Adipose tissue (tissue), 3 donors: ENCODE data around the gene SYT6. TPM values are rescaled to one million over a fixed set of nuclear protein-coding genes. Genes with fewer than 3 reads are reported as not detected.
"Not testable (repeated sequence)": the region's sequence is repeated elsewhere in the genome, so short reads cannot be mapped to it uniquely, and the experiment has no call there.

ENCODE experiments used
- H3K27ac ChIP-seq: one replicate; pipeline ENCODE4 v1.5.1; 2013; ENCODE audit warnings: low read depth, low read length
- WGBS, 3 donors: extraction: QIAGEN DNeasy Blood & Tissue Kit; methylation state at CpG; one replicate each; pipeline ENCODE4 v1.1.7; 2013; 5-methylcytosine and 5-hydroxymethylcytosine counted together
- polyA plus RNA-seq, 3 donors: library from polyadenylated mRNA; stranded (reverse); fragments of 200-250 nt; gene quantifications; one replicate each; pipeline ENCODE4 v1.2.3, GENCODE V29; 2013
- donor health status: healthy with polysubstance abuse.
- donor health status: Bipolar disorder and iron deficiency.
- donor health status: healthy.

SYT6 gene
- polyA plus RNA-seq, 3 donors, result 0.01 to 1.7 (median 0.11) TPM

DNA sequence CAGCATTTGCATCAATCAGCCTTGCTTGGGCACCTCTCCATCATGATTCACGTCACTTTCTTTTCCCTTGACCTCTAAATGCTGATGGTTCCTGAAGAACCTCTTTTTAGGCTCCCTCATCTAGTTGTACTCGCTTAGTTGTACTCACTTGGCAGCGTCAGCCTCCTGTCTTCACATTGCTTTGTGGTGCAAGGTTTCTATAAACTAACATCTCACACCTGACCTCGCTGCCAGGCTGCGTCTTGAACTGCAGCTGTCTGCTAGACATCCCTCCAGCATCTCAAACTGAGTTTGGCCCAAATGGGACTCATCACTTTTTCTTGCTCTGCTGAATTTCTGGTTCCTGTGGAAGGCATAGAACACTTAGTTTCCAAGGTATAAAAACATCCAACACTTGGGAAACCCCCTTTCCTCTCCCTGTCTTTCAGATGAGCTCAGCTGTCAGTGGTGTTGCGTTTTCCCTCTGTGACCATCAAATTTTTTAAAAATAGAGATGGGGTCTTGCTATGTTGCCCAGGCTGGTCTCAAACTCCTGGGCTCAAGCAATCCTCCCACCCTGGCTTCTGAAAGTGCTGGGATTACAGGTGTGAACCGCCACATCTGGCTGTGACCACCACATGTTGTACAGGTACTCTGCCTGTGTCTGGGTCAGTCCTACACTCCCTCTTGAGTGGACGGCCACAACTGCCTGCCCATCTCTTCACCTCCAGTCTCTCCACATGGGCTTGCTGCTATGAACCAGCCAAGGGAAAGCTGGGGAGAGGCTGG, 66.9 kb downstream of the SYT6 start:
- WGBS, 3 donors, result 81 to 91% (median 85%) methylated on average over 8 of the region's 8 CpGs
- H3K27ac ChIP-seq, result no peak overlapping the region

DNA sequence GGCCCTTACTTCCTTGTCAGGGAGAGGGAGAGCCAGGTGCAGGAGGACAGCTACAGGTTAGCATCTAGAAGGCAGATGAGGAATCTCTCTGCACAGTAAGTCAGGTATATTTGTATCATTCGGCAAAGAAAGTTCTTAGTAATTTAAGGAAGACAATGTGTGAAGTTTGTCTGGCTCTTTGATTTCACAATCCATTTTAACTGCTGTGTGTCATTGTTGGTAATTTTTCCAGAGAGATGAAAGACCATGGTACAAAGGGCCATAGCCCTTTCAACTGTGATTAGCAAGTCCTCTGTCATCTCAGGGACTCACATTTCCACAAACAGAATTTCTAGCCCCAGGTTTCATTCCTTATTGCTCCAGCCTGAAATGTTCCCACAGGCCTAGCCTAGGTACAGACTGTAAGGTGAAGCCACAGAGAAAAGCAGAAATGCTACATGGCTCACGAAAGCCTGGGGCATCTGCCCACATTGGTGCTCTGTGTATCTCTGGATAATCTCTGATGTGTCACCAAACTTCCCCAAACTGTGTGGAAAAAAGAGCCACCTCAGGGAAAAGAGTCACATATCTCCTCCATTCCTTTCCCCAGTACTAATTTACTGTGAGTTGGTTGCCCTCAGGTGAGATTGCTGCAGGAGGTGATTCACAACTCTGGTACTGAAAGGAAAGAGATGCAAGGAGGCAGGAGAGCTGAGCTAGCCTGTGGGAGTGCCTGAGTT, 70.6 kb downstream of the SYT6 start:
- WGBS, 3 donors, result 70 to 80% (median 78%) methylated on average over 2 of the region's 2 CpGs
- no peak overlapping the region for H3K27ac ChIP-seq

DNA sequence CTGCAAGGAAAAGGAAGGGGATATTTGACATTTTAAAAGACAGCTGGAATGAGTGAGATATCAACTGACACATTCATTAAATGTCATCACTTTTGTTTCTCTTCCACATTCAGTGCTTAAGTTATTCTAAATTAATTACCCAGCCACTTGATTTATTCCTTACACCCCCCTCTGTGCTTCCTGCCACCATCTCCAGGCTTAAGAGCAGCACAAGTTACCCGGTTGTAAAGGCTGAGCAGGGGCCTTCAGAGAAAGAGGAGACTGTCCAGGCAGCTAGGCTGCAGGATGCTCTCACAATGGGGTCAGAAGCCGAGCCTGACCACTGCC, 71.4 kb downstream of the SYT6 start:
- WGBS, 3 donors, result 61 to 62% (median 61%) methylated on average over 2 of the region's 2 CpGs
- no peak overlapping the region for H3K27ac ChIP-seq

DNA sequence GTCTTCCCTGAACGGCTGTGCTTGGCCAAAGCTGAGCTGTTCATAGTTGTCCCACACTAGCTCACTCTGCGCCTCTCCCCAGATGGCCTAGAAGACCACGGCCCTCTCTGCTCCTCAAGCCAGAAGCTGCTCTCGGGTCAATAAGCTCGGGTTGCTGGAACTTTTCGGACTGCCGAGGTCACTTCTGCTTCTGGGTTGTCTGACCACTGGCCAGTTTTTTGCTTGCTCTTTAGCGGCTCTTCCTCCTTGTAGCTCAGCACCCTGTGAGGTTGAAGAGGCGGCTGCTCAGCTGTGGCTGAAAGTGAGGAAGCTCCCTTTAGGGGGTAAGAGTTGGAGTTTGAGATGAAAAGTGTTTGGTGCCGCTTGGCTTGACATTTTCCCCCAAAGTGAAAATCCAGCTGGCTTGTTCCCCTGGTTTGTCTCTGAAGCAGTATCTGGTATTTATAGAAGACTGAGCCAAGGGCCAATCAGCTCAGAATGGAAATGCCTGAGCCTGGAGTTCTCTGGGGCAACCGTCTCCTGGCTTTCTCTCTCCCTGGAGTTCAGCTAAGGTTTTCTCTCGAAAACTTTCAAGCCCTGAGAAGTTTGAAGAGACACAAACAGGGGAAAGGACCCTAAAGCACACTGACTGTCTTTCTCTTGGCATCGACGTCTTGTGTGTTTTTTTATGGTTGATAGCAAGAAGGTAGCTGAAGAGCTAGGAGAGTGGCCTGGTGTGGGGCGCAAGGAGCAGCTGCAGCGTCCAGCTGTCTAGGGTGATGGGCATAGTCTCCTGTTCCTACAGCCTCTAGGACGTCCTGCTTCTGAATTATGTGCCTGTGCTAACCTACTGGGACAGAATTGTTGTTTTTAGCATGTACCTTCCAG, 72.0 kb downstream of the SYT6 start:
- H3K27ac ChIP-seq, result no peak overlapping the region
- WGBS, 3 donors, result 58 to 64% (median 63%) methylated on average over 17 of the region's 17 CpGs

DNA sequence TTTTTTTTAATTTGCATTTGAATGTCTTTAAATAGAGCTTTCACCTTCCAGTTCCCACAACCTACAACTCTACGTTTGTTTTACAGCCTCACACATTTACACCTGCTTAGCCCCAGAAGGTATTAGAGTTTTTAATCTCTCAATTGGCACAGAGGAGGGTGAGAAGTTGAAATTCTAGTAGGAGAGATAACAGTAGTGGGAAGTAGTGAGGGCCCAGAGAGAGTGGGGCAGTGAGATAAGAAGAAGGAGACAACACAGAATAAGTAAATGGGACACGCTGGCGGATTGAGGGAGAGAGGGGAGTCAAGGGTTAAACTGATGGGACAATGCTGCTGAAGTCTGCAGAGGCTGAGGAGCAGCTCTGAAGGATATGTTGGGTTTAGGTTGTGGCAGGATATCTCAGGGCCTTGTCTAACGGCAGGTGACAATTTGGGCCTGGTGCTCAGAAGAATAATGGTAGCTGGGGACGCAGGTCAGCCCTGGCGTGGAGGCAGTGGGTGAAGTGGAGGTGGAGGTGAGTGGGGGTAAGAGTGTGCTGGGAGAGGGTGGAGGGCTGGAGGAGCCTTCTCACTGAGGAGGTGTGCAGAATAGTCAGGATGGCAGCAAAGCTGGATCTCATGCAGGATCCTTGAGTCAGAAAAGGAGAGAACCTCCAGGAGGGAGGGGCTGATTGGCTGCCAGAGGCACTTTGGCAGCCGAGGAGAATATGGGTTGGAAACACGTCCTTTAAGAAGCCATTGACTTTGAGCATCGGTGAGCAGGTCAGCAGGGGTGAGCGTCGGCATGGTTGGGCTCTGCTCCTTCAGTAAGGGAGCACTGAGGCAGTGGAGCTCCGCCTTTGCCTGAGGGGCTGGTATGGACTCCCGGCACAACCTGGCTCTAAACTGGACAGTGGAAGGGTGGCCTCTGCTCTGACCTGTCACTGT, 72.9 kb downstream of the SYT6 start:
- 76 to 82% (median 81%) methylated on average over 13 of the region's 13 CpGs for whole genome bisulfite sequencing, 3 donors
- no peak overlapping the region for H3K27ac ChIP-seq

DNA sequence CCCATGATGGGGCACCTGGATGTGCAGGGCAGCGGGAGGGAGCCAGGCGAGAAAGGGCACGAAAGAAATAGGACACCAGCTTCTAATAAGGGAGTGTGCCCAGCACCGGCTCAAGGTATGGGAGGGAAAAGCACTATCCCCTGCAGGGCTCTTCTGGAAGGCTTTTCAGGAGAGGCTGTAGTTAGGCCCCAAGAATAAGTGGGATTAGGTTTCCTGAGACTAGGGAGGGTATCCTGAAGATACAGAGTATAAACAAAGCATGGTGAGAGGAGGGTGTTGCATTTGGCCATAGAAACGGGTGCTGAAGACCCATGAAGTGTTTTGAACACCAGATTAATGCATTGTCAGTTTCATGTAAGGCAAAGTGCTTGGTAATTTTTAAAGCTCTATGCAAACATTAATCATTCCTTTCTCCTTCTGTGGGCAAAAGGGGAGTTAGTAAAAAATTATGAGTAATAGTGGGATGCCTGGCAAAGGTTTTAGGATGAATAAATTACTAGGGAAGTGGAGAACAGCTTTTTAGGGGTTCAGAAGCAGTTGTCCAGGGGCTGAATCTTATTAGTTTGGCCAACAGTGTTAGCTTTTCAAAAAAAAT, 74.0 kb downstream of the SYT6 start:
- WGBS, 3 donors, result 78 to 87% (median 86%) methylated on average over 5 of the region's 5 CpGs
- no peak overlapping the region for H3K27ac ChIP-seq

DNA sequence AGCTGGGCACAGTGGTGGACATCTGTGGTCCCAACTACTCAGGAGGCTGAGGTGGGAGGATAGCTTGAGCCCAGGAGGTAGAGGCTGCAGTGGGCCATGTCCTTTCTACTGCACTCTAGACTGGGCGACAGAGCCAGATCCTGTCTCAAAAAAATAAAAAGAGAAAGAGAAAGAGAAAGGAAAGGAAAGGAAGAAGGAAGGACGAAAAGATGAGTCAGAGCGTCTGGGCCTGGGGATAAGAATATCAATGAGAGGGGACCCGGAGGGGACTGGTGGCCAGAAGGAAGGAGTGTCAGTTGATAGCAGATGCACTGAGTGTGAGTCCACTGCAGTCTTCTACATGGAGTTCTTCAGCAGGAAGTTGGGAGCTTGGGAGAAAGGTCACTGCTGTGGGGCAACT, 75.6 kb downstream of the SYT6 start:
- 58 to 71% (median 61%) methylated on average over 4 of the region's 4 CpGs for WGBS, 3 donors
- H3K27ac ChIP-seq, result no peak overlapping the region

DNA sequence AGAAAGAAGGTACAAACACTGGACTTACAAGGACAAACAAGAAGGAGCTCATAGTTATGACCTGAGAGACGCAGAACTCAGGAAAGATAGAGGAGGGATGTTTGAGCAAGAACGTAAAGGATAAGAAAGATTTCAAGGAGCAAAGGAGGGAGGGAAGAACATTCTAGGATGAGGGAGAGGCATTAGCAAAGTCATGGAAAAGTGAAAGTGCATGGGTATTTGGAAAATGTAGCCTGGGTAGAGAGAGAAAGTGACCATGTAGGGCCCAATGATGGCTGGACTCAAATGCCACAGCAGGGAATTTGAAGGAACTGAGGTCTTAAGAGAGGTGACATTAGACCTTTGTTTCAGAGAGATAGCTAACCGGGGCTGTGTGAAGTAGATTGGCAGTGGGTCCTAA, 76.5 kb downstream of the SYT6 start:
- 72 to 90% (median 84%) methylated on average over 3 of the region's 3 CpGs for WGBS, 3 donors
- no peak overlapping the region for H3K27ac ChIP-seq

DNA sequence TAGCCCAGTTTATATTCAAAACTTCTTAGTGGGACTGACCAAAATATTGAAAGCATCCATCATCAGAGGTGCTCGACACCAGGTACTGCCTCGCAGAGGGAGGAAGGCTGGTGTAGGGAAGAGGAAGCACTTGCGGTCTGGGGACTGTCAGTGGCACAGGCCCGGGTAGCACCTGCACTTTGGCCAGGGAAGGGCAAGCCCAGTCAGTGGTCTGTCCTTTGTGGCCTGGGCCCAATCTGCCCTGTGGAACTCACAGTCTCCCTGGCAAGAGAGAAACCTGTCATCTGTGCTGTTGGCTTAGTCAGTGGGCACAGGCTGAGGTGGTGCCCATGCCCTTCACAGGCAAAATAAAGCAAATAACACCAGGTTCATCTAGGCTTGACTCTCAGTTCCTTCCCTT, 77.4 kb downstream of the SYT6 start:
- no peak overlapping the region for H3K27ac ChIP-seq
- WGBS, 3 donors, result 61 to 90% (median 63%) methylated on average over 4 of the region's 4 CpGs

DNA sequence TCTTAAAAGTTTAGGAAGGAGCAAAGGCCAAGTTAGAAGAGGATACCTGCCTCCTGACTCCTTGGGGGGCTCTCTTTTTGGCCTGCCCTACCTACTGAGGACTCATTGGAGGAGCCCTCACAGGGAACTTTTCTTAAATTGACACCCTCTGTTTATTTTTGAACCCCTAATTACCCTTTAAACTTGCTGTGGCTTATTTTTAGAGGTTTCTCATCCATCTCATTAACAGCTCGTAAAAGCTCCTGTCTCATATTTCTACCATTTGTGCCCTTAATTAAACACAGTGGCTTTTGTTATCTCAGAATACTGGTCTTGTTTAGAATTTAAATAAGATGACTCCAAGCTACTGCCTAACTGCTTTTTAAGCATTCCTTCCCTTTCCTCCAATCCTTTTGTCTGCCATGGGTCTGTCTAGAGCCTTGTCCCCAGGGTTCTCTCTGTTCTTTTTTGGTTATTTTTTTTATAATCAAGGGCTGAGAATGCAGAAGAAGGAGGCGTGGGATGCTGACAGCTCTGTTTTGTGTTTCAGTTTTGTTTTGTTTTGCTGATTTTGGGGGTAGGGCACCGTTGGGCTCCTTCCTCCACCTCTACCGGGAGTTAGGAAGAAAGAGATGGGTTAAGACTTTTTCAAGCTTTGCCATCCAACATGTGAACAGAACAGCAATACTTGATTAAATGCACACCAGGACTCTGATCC, 78.0 kb downstream of the SYT6 start:
- WGBS, 3 donors, result 50 to 70% (median 51%) methylated on average over 4 of the region's 4 CpGs
- H3K27ac ChIP-seq, result no peak overlapping the region

DNA sequence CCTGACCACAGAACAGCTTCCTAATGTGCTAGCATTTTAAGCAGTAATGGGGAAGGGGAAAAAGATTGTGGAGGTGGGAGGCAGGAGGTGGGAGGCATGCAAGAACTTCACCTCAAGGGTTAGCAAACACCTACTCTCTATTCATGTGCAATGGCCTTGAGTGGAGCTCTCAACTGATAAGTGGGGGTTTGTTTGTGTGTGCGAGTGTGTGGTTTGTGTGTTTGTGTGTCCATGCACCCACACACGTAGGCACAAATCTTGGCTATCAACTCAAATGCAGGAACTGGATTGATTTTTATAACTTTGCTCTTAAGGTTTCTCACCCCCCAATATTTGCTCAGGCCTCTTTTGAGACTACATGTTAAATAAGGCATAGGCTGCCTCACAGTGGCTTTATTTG, 78.6 kb downstream of the SYT6 start:
- H3K27ac ChIP-seq, result no peak overlapping the region
- 61 to 88% (median 87%) methylated on average over 2 of the region's 2 CpGs for WGBS, 3 donors

DNA sequence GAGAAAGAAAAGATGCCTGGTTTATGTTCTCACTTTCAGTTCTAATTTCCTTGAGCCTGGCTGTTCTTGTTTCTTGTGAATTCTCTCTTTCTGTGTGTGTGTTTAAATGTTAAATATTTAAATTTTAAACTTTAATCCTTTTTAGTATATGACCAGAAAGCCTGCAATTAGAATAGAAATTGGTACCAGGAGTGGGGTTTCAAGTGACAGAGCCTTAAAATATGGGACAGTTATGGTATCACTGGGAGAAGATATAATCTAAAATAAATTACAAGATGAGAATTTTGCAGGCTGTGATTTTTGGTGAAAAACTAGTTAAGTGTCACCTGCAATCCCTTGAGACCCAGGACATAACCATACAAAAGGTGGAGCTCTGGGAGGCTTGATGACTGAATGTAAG, 81.4 kb downstream of the SYT6 start:
- no peak overlapping the region for H3K27ac ChIP-seq

DNA sequence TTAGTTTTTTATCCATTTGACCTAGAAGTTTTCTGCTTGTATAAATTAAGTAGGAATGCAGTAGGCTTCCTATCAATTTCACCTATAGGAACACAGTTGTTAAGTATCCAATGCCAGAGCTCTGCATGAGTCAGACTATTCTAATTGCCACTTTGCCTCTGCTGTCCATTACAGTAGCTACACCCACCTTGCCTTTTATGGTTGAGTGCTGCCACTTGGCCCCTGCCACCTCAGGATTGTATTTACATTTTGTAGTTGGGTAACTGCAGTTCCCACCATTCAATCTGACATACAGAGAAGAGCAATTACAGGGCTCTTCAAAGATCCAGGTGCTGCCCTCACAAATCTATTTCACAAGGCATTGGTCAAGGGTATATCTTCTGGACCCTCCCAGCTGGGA, 83.9 kb downstream of the SYT6 start:
- H3K27ac ChIP-seq, result not testable (repeated sequence)

DNA sequence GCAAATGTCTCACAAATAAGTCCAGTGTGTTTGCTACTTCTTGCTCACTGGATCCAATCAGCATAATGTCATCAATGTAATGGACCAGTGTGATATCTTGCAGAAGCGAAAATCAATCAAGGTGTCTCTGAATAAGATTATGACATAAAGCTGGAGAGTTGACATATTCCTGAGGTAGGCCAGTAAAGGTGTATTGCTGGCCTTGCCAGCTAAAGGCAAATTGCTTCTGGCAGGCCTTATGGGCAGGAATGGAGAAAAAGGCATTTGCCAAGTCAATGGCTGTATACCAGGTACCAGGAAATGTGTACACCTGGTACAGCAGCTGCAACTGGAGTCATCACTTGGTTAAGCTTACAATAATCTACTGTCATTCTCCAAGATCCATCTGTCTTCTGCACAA, 85.0 kb downstream of the SYT6 start:
- 84 to 97% (median 92%) methylated on average over 1 of the region's 1 CpG for WGBS, 3 donors
- not testable (repeated sequence) for H3K27ac ChIP-seq

DNA sequence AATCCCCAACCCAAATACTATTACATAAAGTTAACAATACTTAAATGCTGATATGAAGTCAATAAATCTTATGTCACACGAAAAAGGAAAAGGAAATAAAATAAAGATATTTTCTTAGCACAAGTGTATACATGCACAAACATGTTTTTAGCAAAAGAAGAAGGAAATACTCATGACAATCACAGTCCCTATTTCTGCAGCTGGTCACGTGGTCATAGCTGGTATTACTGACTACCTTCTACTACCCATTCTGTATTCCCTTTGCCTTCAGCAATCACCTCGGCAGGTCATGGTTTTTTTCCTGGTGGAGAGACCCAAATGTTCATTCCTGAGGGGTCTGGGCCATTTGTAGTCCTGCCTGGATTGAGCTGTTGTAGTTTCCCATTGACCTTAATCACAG, 88.0 kb downstream of the SYT6 start:
- 59 to 75% (median 69%) methylated on average over 3 of the region's 3 CpGs for WGBS, 3 donors
- not testable (repeated sequence) for H3K27ac ChIP-seq

DNA sequence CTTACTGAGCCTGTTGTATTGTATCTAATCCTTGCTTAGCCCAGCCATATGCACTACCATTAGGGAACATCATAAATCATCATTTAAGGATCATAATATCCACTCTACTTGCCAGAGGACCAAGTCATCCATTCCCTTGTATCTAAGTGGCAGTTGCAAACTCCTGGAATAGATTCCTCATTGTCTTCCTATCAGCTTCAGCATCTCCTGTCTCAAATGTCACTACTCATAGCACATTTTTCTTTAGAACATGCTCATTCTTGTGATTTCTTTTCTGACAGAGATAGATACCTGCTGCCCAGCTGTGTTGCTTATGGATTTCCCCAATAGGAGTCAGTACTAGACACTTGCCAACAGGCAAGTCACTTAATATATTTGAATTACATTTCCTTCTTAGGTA, 90.1 kb downstream of the SYT6 start:
- no peak overlapping the region for H3K27ac ChIP-seq

DNA sequence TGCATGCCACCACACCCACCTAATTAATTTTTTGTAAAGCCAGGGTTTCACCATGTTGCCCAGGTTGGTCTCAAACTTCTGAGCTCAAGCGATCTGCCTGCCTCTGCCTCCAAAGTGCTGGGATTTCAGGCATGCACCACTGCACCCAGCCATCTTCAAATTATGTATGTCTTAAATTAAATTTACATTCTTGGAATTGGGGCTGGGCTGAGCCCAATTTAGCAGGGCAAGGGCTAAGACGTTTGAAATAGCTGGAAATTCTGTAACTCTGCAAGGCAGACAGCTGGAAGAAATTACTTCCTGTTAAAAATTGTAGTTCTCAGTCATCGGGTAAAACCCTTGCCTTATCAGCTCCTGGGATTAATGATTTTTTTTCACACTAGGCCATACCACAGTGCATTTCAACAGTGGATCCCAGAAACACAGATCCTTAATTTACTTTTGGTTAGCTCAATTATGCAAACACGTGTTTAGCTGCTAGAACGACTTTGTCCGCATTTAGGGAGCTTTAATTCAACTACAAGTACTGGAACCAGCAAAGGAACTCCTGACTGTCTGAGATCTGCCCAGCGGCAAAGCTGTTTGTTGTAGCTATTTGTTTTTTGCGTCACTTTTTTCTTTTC, 91.1 kb downstream of the SYT6 start:
- no peak overlapping the region for H3K27ac ChIP-seq
- WGBS, 3 donors, result 43 to 60% (median 58%) methylated on average over 8 of the region's 8 CpGs
